Suprapubic skin (tissue), 4 donors: Measurements from ENCODE around the gene HHLA2.

Experiments
- CTCF ChIP-seq, 2 donors: fragments of 200-600 bp in 1 of 2; fragments of 450-650 bp in 1 of 2; sonication (generic) in 1 of 2; IDR thresholded peaks; one replicate each; pipeline ENCODE4 v1.5.1; 2016 to 2019; ENCODE audit warnings: antibody characterized with exemption in 2 of 2, mild to moderate bottlenecking in 1 of 2, moderate library complexity in 1 of 2
- EP300 ChIP-seq: sonication (generic); formaldehyde crosslinking; IDR thresholded peaks from one replicate; pipeline ENCODE4 v1.6.1; 2017; ENCODE audit warnings: antibody characterized with exemption
- POLR2A ChIP-seq, 2 donors: fragments of 450-650 bp; IDR thresholded peaks; one replicate each; pipeline ENCODE4 v1.6.1; 2017; ENCODE audit warnings: antibody characterized with exemption in 2 of 2, mild to moderate bottlenecking in 2 of 2, moderate library complexity in 2 of 2
- POLR2AphosphoS5 ChIP-seq, 3 donors: sonication (generic); formaldehyde crosslinking; IDR thresholded peaks; one replicate each; pipeline ENCODE4 v1.6.1; 2017; ENCODE audit warnings: antibody characterized with exemption in 3 of 3

- TF ChIP-seq CTCF (IDR thresholded peaks at IDR 0.05): no peak
- TF ChIP-seq POLR2A (IDR thresholded peaks at IDR 0.05): no peak
- no peak for TF ChIP-seq EP300
- no peak for TF ChIP-seq POLR2AphosphoS5 (IDR thresholded peaks at IDR 0.05)
These were observed 3.9 kb upstream of the HHLA2 start for GRCh38 chr3:108292450-108292849.
